Keratinocyte (primary cell): Measurements from ENCODE around the gene U2SURP. TPM values are rescaled to one million over a fixed set of nuclear protein-coding genes. Genes with fewer than 3 reads are reported as not detected.

ENCODE experiments used
- DNase-seq: peaks from one replicate; pipeline ENCODE4 v3.0.0-alpha.2; 2011; ENCODE audit warnings: low read depth, missing footprints, low spot score
- FAIRE-seq: peaks from 2 replicates; lab custom pipeline; 2011; peaks lifted over from hg19 to GRCh38; lab: Jason Lieb, UNC
- H2AFZ ChIP-seq: 2 replicates; pipeline ENCODE4 v1.6.0; 2012; ENCODE audit warnings: low read length, control low read depth, inconsistent platforms; ENCODE audit not compliant: control insufficient read depth
- H3K27ac ChIP-seq: 2 replicates; pipeline ENCODE4 v1.5.1; 2011; ENCODE audit warnings: low read length; ENCODE audit not compliant: control insufficient read depth, insufficient read depth
- H3K27me3 ChIP-seq: 3 replicates; pipeline ENCODE4 v1.6.0; 2011; ENCODE audit warnings: low read length; ENCODE audit not compliant: control insufficient read depth, insufficient read depth; ENCODE audit errors: extremely low read depth
- H3K36me3 ChIP-seq, 2 experiments: 2 replicates in 1 of 2; 3 replicates in 1 of 2; pipeline ENCODE4 v1.5.1; 2011; ENCODE audit warnings: low read length in 2 of 2, mild to moderate bottlenecking in 1 of 2; ENCODE audit not compliant: control insufficient read depth in 2 of 2, insufficient read depth in 2 of 2; ENCODE audit errors: extremely low read depth in 1 of 2
- H3K4me1 ChIP-seq: 3 replicates; pipeline ENCODE4 v1.5.1; 2011; ENCODE audit warnings: low read length; ENCODE audit not compliant: control insufficient read depth, insufficient read depth; ENCODE audit errors: extremely low read depth
- H3K4me2 ChIP-seq: 3 replicates; pipeline ENCODE4 v1.6.0; 2011; ENCODE audit warnings: low read depth, low read length; ENCODE audit not compliant: control insufficient read depth, insufficient read depth; ENCODE audit errors: extremely low read depth
- H3K4me3 ChIP-seq, 3 experiments: fragments of 200-600 bp in 1 of 3; sonication (generic) in 1 of 3; 2 replicates in 2 of 3; 3 replicates in 1 of 3; pipeline ENCODE4 v1.5.1; 2011 to 2016; ENCODE audit warnings: low read length in 3 of 3, mild to moderate bottlenecking in 3 of 3, control low read depth in 2 of 3, inconsistent platforms in 1 of 3, low read depth in 1 of 3, mixed read lengths in 1 of 3, mixed run types in 1 of 3, moderate library complexity in 1 of 3; ENCODE audit not compliant: control insufficient read depth in 2 of 3, insufficient read depth in 2 of 3; ENCODE audit errors: extremely low read depth in 1 of 3
- H3K79me2 ChIP-seq: 2 replicates; pipeline ENCODE4 v1.6.0; 2012; ENCODE audit warnings: low read length; ENCODE audit not compliant: control insufficient read depth, insufficient read depth
- H3K9ac ChIP-seq: 3 replicates; pipeline ENCODE4 v1.6.0; 2011; ENCODE audit warnings: low read length; ENCODE audit not compliant: control insufficient read depth, insufficient read depth; ENCODE audit errors: extremely low read depth
- H3K9me1 ChIP-seq: 3 replicates; pipeline ENCODE4 v1.6.0; 2011; ENCODE audit warnings: low read length; ENCODE audit not compliant: control insufficient read depth, insufficient read depth; ENCODE audit errors: extremely low read depth
- H3K9me3 ChIP-seq: 2 replicates; pipeline ENCODE4 v1.5.1; 2012; ENCODE audit warnings: low read depth, low read length; ENCODE audit not compliant: control insufficient read depth
- H4K20me1 ChIP-seq: 3 replicates; pipeline ENCODE4 v1.6.0; 2011; ENCODE audit warnings: low read length; ENCODE audit not compliant: control insufficient read depth, insufficient read depth; ENCODE audit errors: extremely low read depth
- CTCF ChIP-seq, 3 experiments: IDR thresholded peaks in 1 of 3; conservative IDR thresholded peaks in 1 of 3; optimal IDR thresholded peaks in 1 of 3; 2 replicates in 2 of 3; 3 replicates in 1 of 3; pipeline versions ENCODE3 to v1.5.1; 2011; ENCODE audit warnings: low read length in 3 of 3, mild to moderate bottlenecking in 3 of 3, moderate library complexity in 2 of 3, control low read depth in 1 of 3, inconsistent platforms in 1 of 3; ENCODE audit not compliant: insufficient read depth in 2 of 3; ENCODE audit errors: extremely low read depth in 1 of 3
- EZH2 ChIP-seq: IDR thresholded peaks from one replicate; pipeline ENCODE4 v1.6.1; 2012; ENCODE audit warnings: inconsistent platforms, mild to moderate bottlenecking, low read length, moderate library complexity
- dilution Hi-C: fragments of 300-500 bp; cut with MboI; formaldehyde crosslinking; loops from one replicate; pipeline ENCODE4 v1.7.0; 2020; ENCODE audit warnings: low sequenced_read_pairs; ENCODE audit not compliant: extremely low pct_ligation_motif_present
- polyA plus RNA-seq, 5 experiments: library from polyadenylated mRNA; depleted of rRNA in 3 of 5; stranded (reverse) in 3 of 5; stranded (forward) in 1 of 5; unstranded in 1 of 5; fragments of >200 nt; gene quantifications; 1 replicate in 1 of 5; 2 replicates in 3 of 5; 3 replicates in 1 of 5; pipeline versions ENCODE4 v1.2.1 to v1.2.3, GENCODE V29; 2011 to 2012; ENCODE audit warnings: missing spikeins in 2 of 5, low read depth in 1 of 5, low replicate concordance in 1 of 5

The U2SURP gene
- polyA plus RNA-seq, 1 donor (not counting 4 experiments of a cell fraction or from before 2014, with no cell fraction given), result 75.9 TPM

GRCh38 chr3:142962520-142963233 is 38.7 kb upstream of the U2SURP start:
- TF ChIP-seq EZH2, result peak; percentile 80
- TF ChIP-seq CTCF (optimal IDR thresholded peaks at IDR 0.05 in 1 of 3, IDR thresholded peaks at IDR 0.05 in 1 of 3, conservative IDR thresholded peaks at IDR 0.05 in 1 of 3; ENCODE audit: extremely low read depth in 1 of 3, insufficient read depth in 2 of 3, low read length in 3 of 3), result no peak
- dilution Hi-C loops, result no loop called here
- H3K4me1 ChIP-seq, result peaks cover 14% of the 10 kb centered on the region
- no peaks in the 10 kb centered on the region for H3K9me3 ChIP-seq
- H4K20me1 ChIP-seq, result no peaks in the 10 kb centered on the region
- H3K27me3 ChIP-seq, result peaks cover 36% of the 10 kb centered on the region
- H3K9ac ChIP-seq, result no peak overlapping the region
- H3K4me2 ChIP-seq, result peak overlapping the region; percentile 56
- no peak for FAIRE-seq
- H3K4me3 ChIP-seq, result no peak overlapping the region
- H3K79me2 ChIP-seq, result no peaks in the 10 kb centered on the region
- H2AFZ ChIP-seq, result peak overlapping the region; percentile 36
- H3K27ac ChIP-seq, result no peak overlapping the region
- no peak for DNase-seq
- H3K36me3 ChIP-seq, result no peaks in the 10 kb centered on the region
- H3K9me1 ChIP-seq, result no peaks in the 10 kb centered on the region

- dilution Hi-C loops, result no loop called here
- TF ChIP-seq CTCF (optimal IDR thresholded peaks at IDR 0.05 in 1 of 3, IDR thresholded peaks at IDR 0.05 in 1 of 3, conservative IDR thresholded peaks at IDR 0.05 in 1 of 3; ENCODE audit: extremely low read depth in 1 of 3, insufficient read depth in 2 of 3, low read length in 3 of 3) (no peak), EZH2 (no peak)
- no peaks in the 10 kb centered on the region for H3K79me2 ChIP-seq
- no peaks in the 10 kb centered on the region for H3K36me3 ChIP-seq
- no peaks in the 10 kb centered on the region for H3K9me3 ChIP-seq
- H2AFZ ChIP-seq, result peak overlapping the region; percentile 36
- H3K27ac ChIP-seq, result no peak overlapping the region
- peaks cover 36% of the 10 kb centered on the region for H3K27me3 ChIP-seq
- H3K4me3 ChIP-seq, result peak overlapping the region in 1 of 3 experiments; percentile 68
- H3K4me1 ChIP-seq, result peaks cover 11% of the 10 kb centered on the region
- no peak for DNase-seq
- H3K4me2 ChIP-seq, result peak overlapping the region; percentile 56
- no peaks in the 10 kb centered on the region for H4K20me1 ChIP-seq
- no peak overlapping the region for H3K9ac ChIP-seq
- FAIRE-seq, result no peak
- no peaks in the 10 kb centered on the region for H3K9me1 ChIP-seq
Observed at GRCh38 chr3:142963234-142963515, 38.2 kb upstream of the U2SURP start.
